Esophagus muscularis mucosa (tissue), 4 donors: ENCODE results near the gene SLC22A7.

Experiments used
- EP300 ChIP-seq: sonication (generic); formaldehyde crosslinking; IDR thresholded peaks from one replicate; pipeline ENCODE4 v1.6.1; 2017; ENCODE audit warnings: antibody characterized with exemption
- POLR2AphosphoS5 ChIP-seq, 2 donors: sonication (generic); formaldehyde crosslinking; IDR thresholded peaks; one replicate each; pipeline ENCODE4 v1.6.1; 2017; ENCODE audit warnings: antibody characterized with exemption in 2 of 2
- TF ChIP-seq, protein P1 (sequence below), 3 experiments: fragments of 200-600 bp in 2 of 3; fragments of 450-650 bp in 1 of 3; sonication (generic) in 2 of 3; IDR thresholded peaks; one replicate each; pipeline ENCODE4 v1.5.1; 2017 to 2019; ENCODE audit warnings: antibody characterized with exemption in 3 of 3, mild to moderate bottlenecking in 2 of 3, moderate library complexity in 1 of 3

DNA sequence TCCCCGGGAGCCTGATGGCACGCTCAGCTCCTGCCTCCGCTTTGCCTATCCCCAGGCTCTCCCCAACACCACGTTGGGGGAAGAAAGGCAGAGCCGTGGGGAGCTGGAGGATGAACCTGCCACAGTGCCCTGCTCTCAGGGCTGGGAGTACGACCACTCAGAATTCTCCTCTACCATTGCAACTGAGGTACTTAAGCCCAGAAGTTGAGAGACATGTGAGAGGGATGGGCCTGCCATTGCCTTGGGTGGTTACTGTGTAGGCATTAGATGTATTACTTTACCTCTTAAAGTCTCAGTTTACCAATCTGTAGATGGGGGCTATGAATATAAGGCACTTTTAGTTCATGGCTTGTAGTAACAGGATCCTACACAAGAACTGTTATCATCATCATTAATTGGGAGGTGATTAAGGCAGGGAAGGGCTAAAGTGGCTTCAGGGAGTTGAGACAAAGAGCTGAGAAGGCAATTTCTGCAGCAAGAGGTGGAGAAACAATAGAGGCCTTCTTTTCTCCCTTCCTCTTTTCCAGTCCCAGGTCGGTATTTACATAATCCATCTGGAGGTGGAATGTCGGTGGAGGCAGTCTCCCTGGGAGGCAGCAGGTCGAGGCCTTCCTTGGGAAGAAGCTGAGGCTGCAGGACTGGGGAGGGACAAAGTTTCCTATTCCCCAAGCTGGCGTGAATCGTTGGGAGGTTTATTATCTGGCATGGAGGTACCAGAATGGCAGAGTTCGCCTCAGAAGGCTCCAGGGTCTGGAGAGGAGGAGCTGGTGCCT is 691 bp downstream of the SLC22A7 start:
- TF ChIP-seq, protein P1, sequence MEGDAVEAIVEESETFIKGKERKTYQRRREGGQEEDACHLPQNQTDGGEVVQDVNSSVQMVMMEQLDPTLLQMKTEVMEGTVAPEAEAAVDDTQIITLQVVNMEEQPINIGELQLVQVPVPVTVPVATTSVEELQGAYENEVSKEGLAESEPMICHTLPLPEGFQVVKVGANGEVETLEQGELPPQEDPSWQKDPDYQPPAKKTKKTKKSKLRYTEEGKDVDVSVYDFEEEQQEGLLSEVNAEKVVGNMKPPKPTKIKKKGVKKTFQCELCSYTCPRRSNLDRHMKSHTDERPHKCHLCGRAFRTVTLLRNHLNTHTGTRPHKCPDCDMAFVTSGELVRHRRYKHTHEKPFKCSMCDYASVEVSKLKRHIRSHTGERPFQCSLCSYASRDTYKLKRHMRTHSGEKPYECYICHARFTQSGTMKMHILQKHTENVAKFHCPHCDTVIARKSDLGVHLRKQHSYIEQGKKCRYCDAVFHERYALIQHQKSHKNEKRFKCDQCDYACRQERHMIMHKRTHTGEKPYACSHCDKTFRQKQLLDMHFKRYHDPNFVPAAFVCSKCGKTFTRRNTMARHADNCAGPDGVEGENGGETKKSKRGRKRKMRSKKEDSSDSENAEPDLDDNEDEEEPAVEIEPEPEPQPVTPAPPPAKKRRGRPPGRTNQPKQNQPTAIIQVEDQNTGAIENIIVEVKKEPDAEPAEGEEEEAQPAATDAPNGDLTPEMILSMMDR (IDR thresholded peaks at IDR 0.05), result no peak
- TF ChIP-seq POLR2AphosphoS5 (IDR thresholded peaks at IDR 0.05) (no peak), EP300 (no peak)
